ENCODE measurements around the gene SNRNP48.

Gene SNRNP48

DNA sequence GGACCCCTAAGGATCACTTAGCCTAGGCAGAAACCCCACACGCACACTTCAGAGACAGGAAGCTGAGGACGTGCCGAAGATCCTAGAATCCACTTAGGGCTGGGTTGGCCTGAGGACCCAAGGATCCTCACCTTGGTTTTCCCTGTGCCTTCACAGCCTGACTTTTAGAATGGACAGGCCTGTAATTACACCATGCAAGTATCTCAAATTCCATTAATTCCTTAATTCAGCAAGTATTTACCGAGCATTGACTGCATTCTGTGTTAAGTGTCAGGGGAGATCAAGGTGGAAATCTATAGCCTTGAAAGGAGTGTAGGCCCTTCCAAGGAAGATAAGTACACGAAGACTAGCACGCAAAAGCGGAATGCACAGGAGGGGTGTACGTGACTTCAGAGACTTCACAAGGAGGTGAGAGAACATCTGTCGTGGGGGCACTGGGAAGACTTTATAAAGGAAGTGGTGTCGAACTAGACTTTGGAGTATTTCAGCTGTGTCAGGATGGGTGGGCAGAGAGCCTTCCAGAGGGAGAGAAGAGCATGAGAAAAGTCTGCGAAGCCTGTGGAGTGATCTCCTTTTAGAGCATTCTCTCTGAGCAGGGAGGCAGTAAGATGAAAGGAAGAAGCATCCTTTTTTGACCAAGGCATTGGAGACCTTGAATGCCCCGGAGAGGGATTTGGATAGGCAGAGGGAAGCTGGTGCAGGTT, 44.5 kb upstream of the SNRNP48 start:
- H3K9ac ChIP-seq = no peak overlapping the region
- no peaks in the 10 kb centered on the region for H3K79me2 ChIP-seq (ENCODE audit: insufficient read depth, low read depth)
- TF ChIP-seq, protein P1, sequence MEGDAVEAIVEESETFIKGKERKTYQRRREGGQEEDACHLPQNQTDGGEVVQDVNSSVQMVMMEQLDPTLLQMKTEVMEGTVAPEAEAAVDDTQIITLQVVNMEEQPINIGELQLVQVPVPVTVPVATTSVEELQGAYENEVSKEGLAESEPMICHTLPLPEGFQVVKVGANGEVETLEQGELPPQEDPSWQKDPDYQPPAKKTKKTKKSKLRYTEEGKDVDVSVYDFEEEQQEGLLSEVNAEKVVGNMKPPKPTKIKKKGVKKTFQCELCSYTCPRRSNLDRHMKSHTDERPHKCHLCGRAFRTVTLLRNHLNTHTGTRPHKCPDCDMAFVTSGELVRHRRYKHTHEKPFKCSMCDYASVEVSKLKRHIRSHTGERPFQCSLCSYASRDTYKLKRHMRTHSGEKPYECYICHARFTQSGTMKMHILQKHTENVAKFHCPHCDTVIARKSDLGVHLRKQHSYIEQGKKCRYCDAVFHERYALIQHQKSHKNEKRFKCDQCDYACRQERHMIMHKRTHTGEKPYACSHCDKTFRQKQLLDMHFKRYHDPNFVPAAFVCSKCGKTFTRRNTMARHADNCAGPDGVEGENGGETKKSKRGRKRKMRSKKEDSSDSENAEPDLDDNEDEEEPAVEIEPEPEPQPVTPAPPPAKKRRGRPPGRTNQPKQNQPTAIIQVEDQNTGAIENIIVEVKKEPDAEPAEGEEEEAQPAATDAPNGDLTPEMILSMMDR (conservative IDR thresholded peaks at IDR 0.05; ENCODE audit: low read depth, low read length) = no peak
- H3K36me3 ChIP-seq (ENCODE audit: insufficient read depth) = no peaks in the 10 kb centered on the region
- H4K20me1 ChIP-seq (ENCODE audit: insufficient read depth) = no peaks in the 10 kb centered on the region
- no peak overlapping the region for H3K4me2 ChIP-seq
- no peak overlapping the region for H3K4me3 ChIP-seq (IDR thresholded peaks at IDR 0.05; ENCODE audit: insufficient read depth, low read depth, low read length)
- H3K27me3 ChIP-seq (ENCODE audit: insufficient read depth, low read depth) = no peaks in the 10 kb centered on the region
- H3K27ac ChIP-seq = no peak overlapping the region
- no peaks in the 10 kb centered on the region for H3K4me1 ChIP-seq (ENCODE audit: low read depth, poor library complexity, severe bottlenecking)
- H2AFZ ChIP-seq (ENCODE audit: low read depth) = no peak overlapping the region

DNA sequence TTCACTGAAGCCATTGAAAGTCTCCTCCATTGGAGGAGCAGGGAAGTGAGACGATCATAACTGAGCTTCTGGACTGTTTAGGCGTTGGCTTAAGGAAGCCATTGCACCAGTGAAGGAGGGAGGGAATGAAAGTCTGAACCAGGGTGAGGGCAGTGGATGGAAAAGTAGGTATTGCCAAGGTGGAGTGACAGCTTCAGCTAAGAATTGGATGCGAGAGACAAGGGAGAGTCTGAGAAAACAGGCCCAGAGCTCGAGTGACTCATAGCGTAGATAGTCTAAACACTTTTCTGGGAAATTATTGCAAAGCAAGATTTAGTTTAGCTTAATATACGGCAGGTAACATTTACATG, 44.0 kb upstream of the SNRNP48 start:
- H3K27me3 ChIP-seq (ENCODE audit: insufficient read depth, low read depth) = no peaks in the 10 kb centered on the region
- H4K20me1 ChIP-seq (ENCODE audit: insufficient read depth) = no peaks in the 10 kb centered on the region
- no peaks in the 10 kb centered on the region for H3K79me2 ChIP-seq (ENCODE audit: insufficient read depth, low read depth)
- no peak overlapping the region for H3K27ac ChIP-seq
- H3K36me3 ChIP-seq (ENCODE audit: insufficient read depth) = no peaks in the 10 kb centered on the region
- no peak overlapping the region for H3K4me2 ChIP-seq
- TF ChIP-seq, protein P1 (conservative IDR thresholded peaks at IDR 0.05; ENCODE audit: low read depth, low read length) = no peak
- H3K9ac ChIP-seq = no peak overlapping the region
- no peak overlapping the region for H2AFZ ChIP-seq (ENCODE audit: low read depth)
- H3K4me3 ChIP-seq (IDR thresholded peaks at IDR 0.05; ENCODE audit: insufficient read depth, low read depth, low read length) = no peak overlapping the region
- H3K4me1 ChIP-seq (ENCODE audit: low read depth, poor library complexity, severe bottlenecking) = no peaks in the 10 kb centered on the region

GRCh38 chr6:7546383-7546782, 43.6 kb upstream of the SNRNP48 start:
- no peaks in the 10 kb centered on the region for H3K4me1 ChIP-seq (ENCODE audit: low read depth, poor library complexity, severe bottlenecking)
- no peaks in the 10 kb centered on the region for H3K79me2 ChIP-seq (ENCODE audit: insufficient read depth, low read depth)
- H3K9ac ChIP-seq = no peak overlapping the region
- TF ChIP-seq, protein P1 (conservative IDR thresholded peaks at IDR 0.05; ENCODE audit: low read depth, low read length) = no peak
- no peak overlapping the region for H3K27ac ChIP-seq
- no peaks in the 10 kb centered on the region for H3K36me3 ChIP-seq (ENCODE audit: insufficient read depth)
- H2AFZ ChIP-seq (ENCODE audit: low read depth) = no peak overlapping the region
- no peak overlapping the region for H3K4me3 ChIP-seq (IDR thresholded peaks at IDR 0.05; ENCODE audit: insufficient read depth, low read depth, low read length)
- no peaks in the 10 kb centered on the region for H4K20me1 ChIP-seq (ENCODE audit: insufficient read depth)
- no peaks in the 10 kb centered on the region for H3K27me3 ChIP-seq (ENCODE audit: insufficient read depth, low read depth)
- H3K4me2 ChIP-seq = no peak overlapping the region

GRCh38 chr6:7546896-7547295, 43.1 kb upstream of the SNRNP48 start:
- TF ChIP-seq, protein P1 (conservative IDR thresholded peaks at IDR 0.05; ENCODE audit: low read depth, low read length) = no peak
- no peaks in the 10 kb centered on the region for H3K79me2 ChIP-seq (ENCODE audit: insufficient read depth, low read depth)
- no peaks in the 10 kb centered on the region for H3K4me1 ChIP-seq (ENCODE audit: low read depth, poor library complexity, severe bottlenecking)
- no peak overlapping the region for H2AFZ ChIP-seq (ENCODE audit: low read depth)
- H3K27me3 ChIP-seq (ENCODE audit: insufficient read depth, low read depth) = no peaks in the 10 kb centered on the region
- H3K9ac ChIP-seq = no peak overlapping the region
- no peak overlapping the region for H3K27ac ChIP-seq
- H4K20me1 ChIP-seq (ENCODE audit: insufficient read depth) = no peaks in the 10 kb centered on the region
- H3K4me3 ChIP-seq (IDR thresholded peaks at IDR 0.05; ENCODE audit: insufficient read depth, low read depth, low read length) = no peak overlapping the region
- no peaks in the 10 kb centered on the region for H3K36me3 ChIP-seq (ENCODE audit: insufficient read depth)
- no peak overlapping the region for H3K4me2 ChIP-seq

Measured in KMS-11 (cell line).